HG02870 (cell line): ENCODE measurements around the gene LCN10.
"Not testable (repeated sequence)": the region's sequence is repeated elsewhere in the genome, so short reads cannot be mapped to it uniquely, and the experiment has no call there.

Experiments
- ATAC-seq: cut with Tn5 transposase; IDR thresholded peaks from one replicate; pipeline ENCODE4 v1.9.1; 2021; ENCODE audit warnings: mild to moderate bottlenecking, moderate library complexity; ENCODE audit not compliant: unreplicated experiment

Gene LCN10

DNA sequence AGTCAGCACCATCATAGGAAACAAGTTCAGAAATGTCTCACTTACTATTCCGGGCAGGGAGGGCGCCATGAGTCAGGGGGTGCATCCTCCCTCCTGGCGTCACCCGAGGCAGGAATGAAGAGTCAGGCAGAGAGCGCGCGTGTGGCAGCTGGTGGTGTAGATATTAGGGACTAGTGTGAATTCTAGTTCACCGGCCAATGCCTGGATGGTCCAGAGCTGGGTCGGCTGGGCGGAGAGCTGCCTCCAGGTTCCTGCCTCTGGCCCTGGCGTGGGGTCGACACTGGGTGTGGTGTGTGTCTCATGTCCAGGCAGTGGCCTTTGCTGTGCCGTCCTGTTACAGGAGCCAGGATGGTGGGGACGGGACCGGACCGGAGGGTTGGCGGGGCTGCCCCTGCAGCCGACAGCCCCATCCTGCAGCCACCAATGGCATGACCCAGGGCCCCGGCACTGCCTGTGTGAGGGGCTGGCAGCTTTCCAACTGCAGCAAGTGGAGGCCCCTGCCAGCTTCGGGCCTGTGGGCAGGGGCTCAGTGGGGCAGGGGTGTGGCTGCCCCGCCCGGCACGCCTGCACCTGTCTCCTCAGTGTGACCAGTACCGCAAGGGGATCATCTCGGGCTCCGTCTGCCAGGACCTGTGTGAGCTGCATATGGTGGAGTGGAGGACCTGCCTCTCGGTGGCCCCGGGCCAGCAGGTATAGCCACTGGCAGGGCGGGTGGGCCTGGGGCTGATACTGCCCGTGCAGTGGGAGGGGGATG, 21.2 kb downstream of the LCN10 start:
- ATAC-seq: no peak

DNA sequence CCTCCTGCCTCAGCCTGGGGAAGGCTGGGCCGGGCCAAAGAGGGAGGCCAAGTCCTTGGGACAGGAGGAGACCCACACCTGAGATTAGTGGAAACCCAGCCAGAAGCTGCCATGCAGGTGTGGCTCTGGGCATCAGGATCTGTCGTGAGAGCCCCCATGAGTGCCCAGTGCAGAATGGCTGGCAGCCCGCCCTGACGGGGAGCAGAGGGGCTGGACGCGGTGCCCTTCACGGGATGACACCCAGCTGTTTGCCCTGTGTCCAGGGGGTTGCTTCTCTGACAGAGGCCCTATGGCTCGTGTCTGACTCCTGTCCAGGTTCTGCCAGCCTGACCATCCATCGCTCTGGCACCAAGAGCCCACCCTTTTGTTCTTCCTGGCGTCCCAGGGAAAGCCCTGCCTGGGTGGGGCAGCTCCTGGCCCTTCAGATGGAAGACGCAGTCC, 21.8 kb downstream of the LCN10 start:
- ATAC-seq: no peak

DNA sequence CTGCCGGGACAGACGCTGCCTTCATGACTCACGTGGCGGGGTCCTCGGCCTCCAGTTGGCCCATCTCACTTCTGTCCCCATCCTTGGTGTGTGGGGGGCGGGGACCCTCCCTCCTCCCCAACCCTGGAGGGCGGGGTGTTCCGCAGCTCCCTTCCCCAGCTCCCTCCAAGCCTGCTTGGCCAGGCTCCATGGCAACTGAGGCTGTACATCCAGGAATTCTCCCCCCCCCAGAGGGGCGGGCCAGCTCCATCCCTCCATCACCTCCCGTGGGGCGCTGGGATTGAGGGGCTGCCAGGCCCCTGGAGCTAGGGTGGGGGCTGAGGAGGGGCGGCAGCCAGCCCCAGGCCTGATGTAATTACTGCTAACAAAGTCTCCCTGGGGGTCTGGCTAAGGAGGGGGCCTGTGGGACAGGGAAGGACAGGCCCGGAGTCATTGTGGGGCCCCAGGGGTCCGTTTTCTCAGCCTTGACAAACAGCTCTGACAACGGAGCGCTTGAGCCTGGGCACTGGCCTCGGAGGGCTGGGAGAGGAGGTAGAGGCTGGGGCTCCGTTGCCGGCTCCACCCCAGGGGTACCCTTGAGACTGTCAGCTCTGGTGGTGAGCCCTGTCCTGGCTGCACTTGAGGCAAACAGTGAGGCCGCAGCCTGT, 22.4 kb downstream of the LCN10 start:
- ATAC-seq: no peak

DNA sequence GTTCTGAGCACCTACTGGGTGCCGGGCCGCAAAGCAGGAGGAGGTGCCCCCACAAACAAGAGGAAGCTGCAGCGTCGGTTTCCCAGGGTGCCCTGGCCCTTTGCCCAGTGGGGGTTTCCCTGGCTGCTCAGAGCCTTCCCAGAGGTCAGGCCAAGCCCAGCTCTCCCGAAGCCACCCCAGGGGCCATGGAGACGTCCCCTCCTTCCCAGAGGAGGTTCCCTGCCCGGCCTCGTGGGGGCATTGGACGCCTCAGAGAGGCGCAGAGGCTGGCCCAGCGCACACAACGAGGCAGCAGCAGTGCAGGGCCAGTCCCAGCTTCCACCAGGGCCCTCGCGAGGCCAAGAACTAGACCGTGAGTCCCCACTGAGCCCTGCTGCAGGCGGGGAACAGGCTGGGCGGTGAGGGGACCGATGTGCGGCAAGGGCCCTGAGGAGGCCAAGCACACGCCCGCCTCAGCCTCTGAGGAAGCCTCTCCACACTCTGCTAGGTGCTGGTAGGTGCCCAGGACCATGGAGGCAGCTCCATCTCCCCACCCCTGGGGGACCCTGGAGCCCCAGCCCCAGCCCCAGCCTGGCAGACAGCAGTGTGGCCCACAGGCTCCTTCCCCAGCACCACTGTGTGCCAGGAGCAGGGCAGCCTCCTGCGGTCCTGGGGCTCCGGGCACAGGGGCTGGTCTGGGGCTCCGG, 23.4 kb downstream of the LCN10 start:
- ATAC-seq: no peak

DNA sequence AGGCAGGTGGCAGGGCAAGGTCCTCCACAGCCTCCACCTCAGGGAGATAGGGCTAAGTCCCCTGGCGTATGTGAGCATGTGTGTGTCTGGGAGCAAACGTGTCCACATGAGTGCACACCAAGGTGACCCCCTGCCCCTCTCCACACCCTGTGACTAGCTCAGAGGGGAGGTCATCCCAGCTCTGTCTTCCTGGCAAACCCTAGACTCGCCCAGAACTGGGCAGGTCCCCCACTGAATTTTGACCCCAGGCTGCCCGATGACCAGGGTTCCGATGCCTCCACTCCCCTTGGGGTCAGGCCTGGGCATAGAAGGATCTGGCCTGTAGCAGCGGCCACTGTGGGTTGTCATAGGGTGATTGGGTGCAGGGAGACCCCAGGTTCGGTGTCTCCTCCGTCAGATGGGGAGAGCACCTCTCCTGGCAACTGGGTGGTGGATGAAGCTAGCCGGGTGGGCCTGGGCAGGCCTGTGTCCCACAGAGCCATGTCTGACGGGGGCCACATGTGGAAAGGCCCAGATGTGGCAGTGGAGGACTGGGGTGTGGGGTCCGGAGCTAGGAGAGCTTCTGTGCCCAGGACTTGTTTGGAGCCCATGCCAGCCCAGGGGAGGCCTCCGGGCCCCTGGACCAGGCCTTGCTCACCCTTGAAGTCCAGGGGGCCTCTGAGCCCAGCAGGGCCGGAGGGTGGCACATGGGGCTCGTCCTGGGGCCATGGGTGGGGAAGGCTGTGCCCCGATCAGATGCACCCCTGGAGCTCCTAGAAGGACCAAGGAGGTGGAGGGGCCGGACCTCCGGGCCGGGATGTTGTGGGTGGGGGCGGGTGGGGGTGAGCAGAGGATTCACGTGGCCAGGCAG, 24.2 kb downstream of the LCN10 start:
- no peak for ATAC-seq

DNA sequence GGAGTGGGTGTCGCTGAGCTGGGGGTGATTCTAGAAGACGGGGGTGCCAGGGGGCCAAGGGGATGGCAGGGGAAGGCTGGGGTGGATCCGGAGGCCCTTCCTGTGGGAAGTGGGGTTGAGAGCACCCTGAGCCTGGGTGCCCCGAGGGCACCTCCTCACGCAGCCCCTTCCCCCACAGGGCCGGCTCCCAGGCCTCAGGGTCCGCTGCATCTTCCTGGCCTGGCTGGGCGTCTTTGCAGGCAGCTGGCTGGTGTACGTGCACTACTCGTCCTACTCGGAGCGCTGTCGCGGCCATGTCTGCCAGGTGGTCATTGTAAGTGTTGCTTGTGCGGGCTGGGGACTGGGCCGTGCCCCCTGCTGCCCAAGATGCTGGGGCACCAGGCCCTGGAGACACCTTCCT, 25.3 kb downstream of the LCN10 start:
- no peak for ATAC-seq

DNA sequence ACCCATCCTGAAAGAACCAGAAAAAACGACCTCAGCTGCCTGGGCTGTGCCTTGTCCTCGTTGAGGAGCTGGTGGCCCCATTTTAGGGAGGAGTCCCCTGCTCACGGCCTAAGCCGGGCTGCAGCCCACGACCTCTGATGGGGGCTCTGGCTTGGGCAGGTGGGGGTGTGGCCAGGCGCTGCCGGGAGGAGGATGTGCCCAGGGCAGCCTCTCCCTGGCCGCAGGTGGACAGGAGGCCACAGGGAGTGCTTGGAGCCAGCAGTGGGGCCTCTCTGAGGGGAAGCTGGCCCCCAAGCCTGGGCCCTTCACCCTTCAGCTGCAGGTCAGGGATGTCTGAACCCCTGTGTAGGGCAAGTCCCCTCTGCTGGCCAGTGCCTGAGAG, 27.9 kb downstream of the LCN10 start:
- ATAC-seq: no peak

DNA sequence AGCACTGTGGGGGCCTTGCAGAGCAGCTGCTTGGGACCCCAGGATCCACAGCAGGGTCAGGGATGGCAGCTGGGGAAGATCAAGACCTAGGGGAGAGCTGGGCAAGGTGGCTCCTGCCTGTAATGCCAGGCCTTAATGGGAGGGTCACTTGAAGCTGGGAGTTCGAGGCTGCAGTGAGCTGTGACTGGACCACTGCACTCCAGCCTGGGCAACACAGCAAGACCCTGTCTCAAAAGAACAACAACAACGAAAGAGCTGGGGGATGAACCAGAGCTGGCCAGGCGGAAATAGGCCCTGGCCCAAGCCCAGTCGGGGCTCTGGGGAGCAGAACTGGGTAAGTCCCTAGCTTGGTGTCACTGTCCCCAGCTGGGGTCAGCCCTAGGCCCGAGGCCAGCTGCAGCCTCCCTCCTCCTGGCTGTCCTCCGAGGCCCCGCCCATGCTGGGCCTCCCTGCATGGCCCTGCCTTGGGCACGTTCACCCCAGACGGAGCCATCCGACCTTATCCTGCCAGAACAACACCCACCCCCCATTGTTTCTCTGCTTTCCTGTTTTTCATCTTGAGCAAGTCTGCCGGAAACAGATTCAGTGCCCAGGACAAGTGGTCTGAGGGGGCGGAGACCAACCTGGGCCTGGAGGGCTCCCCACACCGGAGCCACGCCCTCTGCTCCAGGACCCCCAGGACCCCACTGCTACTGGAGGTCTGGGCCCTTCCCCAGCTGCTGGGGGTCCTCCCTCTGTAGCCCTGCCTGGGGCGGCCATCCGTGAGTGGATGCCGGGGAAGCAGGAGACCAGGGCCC, 28.4 kb downstream of the LCN10 start:
- ATAC-seq: no peak

DNA sequence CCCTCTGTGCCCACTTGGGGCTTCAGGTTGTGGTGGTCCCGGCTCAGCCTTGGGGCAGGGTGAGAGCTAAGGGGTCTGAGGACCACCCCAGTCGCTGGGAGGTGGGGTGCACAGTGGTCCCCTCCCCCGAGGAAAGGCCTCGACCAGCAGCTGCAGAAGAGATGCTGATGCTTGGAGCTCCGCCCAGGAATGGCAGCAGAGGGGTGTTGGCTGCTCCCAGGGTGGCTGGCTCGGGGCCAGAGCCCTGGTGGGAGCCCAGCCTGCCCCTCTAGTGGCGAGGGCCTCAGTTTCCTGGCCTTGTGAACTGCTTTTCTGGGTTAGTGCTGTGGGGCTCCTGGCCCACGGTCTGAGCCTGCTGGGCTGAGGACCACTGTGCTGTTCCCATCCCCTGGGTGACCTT, 29.2 kb downstream of the LCN10 start:
- ATAC-seq: no peak

DNA sequence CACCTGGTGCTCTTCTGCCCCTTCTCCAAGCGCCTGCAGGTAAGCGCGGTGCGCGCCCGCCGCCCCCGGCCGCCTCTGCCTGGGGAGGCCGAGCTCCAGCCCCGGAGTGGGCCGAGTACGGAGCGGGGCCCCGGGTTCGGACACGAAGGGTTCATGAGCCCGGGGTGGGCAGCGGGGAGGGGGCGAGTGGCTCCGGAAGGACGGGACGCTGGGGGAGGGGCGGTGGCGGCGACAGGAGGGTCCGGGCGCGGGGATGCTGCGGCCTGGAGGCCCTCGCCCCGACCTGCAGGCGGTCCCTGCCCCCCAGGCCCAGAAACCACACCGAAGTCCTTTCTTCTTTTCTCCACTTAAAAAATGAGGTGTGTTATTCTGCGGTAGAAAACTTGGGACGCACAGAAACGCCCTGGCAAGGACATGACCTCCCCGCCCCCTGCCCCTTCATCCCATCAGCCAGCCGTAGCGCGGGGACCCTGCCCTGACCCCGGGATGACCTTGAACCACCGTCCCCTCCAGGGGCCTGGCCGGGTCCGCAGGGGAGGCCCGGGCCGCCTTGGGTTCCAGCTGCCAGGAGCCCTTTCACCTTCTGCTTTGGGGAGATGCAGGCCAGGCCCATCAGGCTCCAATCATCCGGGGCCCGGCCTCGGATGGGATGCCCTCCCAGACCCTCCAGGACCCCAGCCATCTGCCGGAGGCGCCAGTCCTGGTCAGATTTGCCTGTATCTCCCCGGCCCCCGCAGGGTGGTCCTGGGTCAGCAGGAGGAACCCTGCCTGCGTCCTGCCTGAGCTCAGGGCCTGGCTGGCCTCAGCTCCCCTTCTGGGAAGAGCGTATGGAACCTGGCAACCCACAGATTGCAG, 29.8 kb downstream of the LCN10 start:
- ATAC-seq: no peak

DNA sequence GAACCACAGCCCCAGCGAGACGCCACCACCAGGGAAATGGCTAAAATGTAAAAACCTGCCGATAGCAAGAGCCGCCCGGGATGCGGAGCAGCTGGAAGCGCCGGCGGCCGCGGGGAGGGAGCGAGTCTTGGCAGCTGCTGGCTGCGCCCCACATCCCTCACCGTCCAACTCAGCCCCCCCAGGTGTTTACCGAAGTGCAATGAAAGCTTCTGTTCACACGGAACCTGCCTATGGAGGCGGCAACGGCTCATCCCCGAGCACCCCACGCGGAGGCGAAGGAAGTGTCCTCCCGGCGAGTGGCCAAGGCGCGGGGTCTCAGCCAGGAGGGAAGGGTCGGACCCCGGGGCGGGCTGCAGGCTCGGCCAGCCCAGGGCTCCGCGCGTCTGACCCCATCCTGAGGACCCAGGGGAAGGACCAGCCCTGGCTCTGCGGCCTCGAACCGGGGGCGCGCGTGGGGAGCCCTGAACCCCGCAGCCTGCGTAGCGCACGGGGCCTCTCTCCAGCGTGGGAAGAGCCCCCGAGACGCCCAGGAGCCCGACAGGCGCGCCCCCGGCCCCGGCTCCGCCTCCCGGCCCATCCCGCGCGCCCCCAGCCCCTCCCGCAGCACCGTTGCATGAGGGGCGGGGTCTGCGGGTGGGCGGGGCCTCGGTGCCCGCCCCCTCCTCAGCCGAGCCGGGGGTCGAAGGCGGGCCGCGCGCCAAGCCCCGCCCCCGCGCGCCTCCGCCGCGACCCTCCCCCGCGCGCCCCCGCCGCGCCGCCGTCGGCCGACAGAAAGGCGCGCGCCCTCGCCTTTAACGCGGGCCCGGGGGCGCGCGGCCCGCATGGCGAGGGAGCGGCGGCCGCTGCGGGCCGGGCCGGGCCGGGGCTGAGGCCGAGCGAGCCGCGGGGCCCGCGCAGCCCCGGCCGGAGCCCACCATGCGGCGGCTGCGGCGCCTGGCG, 30.7 kb downstream of the LCN10 start, which contains the start of gene DIPK1B:
Gene DIPK1B, plus strand, starts transcription at position 822 of the 939 bp plus-strand sequence. Its CDS starts 94 bp downstream, at position 916.
- no peak for ATAC-seq

DNA sequence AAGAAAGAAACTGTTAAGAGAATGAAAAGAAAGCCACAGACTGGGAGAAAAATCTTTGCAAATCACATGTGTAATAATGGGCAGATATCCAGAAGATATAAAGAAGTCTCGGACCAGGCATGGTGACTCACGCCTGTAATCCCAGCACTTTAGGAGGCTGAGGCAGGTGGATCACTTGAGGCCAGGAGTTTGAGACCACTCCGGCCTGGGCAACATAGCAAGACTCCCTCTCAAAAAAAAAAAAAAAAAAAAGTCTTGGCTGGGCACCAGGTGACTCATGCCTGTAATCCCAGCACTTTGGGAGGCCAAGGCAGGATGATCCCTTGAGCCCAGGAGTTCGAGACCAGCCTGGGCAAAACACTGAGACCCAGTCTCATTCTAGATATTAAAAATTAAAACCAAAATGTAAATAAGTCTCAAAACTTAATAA, 31.5 kb downstream of the LCN10 start:
- not testable (repeated sequence) for ATAC-seq

DNA sequence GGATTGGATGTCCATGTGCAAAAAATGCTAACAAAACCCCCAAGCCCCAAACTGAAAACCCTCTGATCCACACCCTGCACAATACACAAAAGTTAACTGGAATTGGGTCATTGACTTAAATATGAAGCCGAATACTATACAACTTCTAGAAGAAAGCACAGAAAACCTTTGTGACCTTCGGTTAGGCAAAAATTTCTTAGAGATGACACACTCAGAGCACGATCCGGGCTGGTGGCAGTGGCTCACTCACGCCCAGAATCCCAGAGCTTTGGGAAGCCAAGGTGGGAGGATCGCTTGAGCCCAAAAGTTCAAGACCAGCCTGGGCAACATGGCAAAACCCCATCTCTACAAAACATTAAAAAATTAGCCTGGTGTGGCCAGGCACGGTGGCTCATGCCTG, 32.2 kb downstream of the LCN10 start:
- no peak for ATAC-seq

DNA sequence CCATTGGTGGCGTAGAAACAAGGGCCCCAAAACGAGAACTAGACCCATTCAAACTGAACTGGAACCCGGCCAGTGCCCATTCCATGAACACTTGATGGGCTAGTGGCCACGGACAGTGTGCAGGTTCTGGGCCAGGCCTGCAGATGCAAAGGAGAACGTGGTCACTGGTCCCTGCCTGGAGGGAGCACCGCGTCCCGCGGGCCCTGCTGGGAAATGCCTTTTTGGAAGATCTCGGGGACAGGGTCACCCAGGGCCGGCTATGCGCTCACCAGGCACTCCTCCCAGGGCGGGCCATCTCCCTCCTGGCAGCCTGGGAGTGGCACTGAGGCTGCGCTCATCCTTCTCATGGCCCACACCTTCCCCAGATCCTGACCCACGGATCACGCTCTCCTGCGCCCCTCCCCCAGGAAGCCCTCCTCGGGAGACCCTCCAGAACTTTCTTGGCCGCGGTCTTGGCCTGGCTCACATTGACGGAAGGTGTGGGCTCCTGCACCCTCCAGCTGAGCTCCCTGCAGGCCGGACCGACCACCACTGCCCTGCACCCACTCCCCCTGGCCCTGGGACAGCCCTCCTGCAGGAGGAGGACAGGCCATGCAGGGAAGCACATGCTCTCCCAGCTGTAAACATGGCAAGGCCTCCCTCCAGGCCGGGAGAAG, 33.2 kb downstream of the LCN10 start:
- ATAC-seq: no peak

DNA sequence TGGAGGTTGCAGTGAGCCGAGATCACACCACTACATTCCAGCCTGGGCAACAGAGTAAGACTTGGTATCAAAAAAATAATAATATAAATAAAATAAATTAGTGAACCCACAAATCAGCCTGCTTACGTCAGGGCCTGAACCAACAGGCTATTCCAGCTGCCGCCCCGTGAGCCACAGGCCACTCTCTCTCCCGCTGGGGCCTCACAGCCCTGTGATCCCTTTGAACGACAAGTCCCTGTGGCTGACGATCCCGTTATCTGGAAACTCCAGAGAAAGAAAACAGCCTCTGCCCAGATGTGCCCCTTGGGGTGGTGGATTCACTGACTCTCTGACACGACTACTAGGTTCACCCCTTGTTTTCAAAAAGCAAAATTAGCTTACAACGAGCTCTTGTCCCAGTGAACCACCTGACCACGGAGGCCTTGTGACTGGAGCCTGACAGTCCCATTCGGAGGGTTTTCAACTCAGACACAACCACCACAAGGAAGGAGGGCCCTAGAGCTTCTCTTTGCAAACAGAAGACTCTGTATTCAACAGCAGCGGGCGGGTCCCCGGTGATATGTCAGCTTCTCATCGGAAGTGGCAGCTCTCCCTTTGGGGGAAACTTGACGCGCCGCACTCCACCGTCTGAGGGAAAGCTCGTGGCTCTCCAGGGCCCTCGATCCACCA, 34.8 kb downstream of the LCN10 start:
- ATAC-seq: no peak

DNA sequence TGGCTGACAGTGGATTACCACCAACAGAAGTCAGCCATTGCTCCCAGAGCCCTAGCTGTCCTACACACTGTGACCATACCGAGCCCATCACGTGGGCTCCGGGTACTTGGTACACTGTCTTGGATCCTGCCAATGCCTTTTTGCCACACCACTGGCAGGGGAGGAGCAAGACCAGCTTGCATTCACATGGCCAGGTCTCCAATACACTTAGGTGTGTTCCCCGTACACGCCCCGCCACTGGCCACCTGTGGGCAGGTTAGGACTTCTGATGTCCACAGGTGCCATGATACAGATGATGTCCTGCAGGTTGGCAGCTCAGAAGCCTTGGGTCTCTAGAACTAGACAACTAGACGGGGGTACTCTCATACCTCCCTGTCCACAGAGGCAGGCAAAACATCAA, 35.7 kb downstream of the LCN10 start:
- ATAC-seq: no peak

DNA sequence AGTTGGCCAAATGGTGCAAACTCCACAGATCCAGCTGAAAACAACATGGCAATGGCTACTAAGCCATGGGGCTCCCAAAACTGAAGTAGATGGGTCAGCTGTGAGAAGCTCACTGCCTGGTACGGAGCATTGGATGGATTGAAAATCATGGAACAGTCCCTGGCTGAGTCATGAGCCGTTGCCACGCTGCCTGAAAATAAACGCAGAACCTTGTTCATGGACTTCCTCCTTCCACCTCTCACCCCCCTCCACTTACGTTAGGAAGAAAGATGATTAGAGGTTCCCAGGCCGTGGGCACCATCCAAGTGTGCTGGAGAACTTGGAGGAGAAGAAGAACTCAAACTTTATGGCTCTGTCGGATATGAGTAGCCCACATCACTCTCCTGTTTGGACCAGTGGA, 37.2 kb downstream of the LCN10 start:
- ATAC-seq: no peak
